Measurements from ENCODE around the gene EVX2. TPM values are rescaled to one million over a fixed set of nuclear protein-coding genes. Genes with fewer than 3 reads are reported as not detected.

Gene EVX2
- total RNA-seq, 1 donor from 2014 or later = not detected

DNA sequence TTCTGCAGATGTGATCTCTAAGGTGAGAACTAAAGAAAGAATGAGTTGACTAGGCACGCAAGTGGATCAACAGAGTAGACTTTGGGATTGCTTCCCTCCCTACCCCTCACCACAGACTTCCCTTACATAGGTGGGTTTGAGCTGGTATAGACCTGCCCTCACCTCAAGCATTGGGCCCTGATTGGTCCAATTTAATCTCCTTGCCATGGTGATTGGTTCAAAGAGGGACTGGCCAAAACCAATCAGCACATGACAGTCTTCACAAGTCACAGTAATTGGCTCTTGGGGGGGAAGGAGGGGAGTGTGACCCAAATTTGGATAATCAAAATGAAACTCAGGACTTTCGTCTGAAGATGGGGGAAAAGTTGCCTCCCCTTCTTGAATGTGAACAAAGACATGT, 45.1 kb downstream of the EVX2 start:
- Histone ChIP-seq H3K27ac (replicated peaks) (no peak overlapping the region), H3K27me3 (ENCODE audit: low read depth) (peaks cover 25% of the 10 kb centered on the region), H3K9me3 (replicated peaks) (no peaks in the 10 kb centered on the region), H3K4me1 (peaks cover 9% of the 10 kb centered on the region), H3K36me3 (no peaks in the 10 kb centered on the region), H3K4me3 (no peak overlapping the region)
- intact Hi-C loops (cut with micrococcal nuclease) = no loop called here
- no peak for DNase-seq
- TF ChIP-seq, protein P1, sequence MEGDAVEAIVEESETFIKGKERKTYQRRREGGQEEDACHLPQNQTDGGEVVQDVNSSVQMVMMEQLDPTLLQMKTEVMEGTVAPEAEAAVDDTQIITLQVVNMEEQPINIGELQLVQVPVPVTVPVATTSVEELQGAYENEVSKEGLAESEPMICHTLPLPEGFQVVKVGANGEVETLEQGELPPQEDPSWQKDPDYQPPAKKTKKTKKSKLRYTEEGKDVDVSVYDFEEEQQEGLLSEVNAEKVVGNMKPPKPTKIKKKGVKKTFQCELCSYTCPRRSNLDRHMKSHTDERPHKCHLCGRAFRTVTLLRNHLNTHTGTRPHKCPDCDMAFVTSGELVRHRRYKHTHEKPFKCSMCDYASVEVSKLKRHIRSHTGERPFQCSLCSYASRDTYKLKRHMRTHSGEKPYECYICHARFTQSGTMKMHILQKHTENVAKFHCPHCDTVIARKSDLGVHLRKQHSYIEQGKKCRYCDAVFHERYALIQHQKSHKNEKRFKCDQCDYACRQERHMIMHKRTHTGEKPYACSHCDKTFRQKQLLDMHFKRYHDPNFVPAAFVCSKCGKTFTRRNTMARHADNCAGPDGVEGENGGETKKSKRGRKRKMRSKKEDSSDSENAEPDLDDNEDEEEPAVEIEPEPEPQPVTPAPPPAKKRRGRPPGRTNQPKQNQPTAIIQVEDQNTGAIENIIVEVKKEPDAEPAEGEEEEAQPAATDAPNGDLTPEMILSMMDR (IDR thresholded peaks at IDR 0.05; ENCODE audit: borderline replicate concordance) = no peak

DNA sequence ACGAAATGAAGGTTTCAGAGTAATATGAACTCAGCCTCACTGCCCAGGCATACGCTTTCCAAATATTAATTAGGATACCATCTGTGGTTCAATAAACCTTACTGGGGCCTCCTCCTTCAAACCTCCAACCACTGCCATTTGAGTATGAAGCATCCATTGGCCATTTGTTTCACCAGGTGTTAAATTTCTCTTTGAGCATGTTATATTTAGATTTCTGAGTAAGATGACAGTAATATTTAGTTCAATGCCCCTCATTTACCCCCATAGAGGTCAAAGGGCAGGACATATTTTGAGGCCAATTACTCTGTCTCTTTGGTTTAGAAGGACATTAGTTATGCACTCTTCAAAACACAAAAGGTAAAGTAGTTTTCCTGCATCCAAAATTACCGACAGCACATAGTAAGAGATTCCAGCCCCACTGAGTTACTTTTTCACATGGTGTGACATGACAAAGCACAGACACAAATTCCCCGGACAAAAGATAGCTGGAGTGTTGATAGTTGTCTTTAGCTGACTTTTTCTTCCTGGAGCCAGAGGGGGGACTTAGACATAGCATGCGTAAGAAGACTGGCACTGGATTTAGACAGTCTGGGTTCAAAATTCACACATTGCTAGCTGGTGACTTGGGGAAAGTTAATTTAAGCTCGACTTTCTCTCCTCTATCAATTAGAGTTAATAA, 48.6 kb downstream of the EVX2 start:
- peaks cover 9% of the 10 kb centered on the region for H3K4me1 ChIP-seq
- no peaks in the 10 kb centered on the region for H3K9me3 ChIP-seq (replicated peaks)
- H3K27me3 ChIP-seq (ENCODE audit: low read depth) = peaks cover 11% of the 10 kb centered on the region
- intact Hi-C loops (cut with micrococcal nuclease) = no loop called here
- no peaks in the 10 kb centered on the region for H3K36me3 ChIP-seq
- H3K27ac ChIP-seq (replicated peaks) = peak overlapping the region; percentile 55
- no peak for DNase-seq
- no peak overlapping the region for H3K4me3 ChIP-seq
- TF ChIP-seq, protein P1 (IDR thresholded peaks at IDR 0.05; ENCODE audit: borderline replicate concordance) = no peak

DNA sequence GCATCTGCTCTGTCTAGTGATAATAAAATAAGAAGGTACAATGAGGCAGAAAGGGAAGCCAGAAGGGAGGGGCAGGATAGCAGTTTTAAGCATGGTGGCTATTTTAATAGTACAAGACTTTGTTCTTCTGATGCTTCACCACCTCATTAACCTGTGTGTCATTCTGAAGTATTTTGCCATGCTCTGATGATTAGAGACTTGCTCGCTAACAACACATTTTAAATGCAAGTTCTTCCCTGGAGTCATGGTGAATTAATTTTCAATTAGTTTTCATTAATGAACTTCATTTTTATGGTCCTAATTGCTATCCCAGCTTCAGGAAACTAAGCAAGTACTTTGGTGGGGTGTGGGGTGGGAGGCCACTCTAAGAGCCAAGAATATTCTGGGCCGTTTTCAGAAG, 56.0 kb downstream of the EVX2 start:
- TF ChIP-seq, protein P1 (IDR thresholded peaks at IDR 0.05; ENCODE audit: borderline replicate concordance) = no peak
- H3K27me3 ChIP-seq (ENCODE audit: low read depth) = peaks cover 51% of the 10 kb centered on the region
- intact Hi-C loops (cut with micrococcal nuclease) = no loop called here

More for the DNA sequence above, 56.0 kb downstream of the EVX2 start:
- H3K9me3 ChIP-seq (replicated peaks) = no peaks in the 10 kb centered on the region
- no peak overlapping the region for H3K27ac ChIP-seq (replicated peaks)
- DNase-seq = no peak
- no peaks in the 10 kb centered on the region for H3K36me3 ChIP-seq
- no peaks in the 10 kb centered on the region for H3K4me1 ChIP-seq
- no peak overlapping the region for H3K4me3 ChIP-seq

Other genes with a start within 250 kb of the EVX2 start
- 42.3 TPM for gene LNPK, start 81.7 kb downstream of the EVX2 start, total RNA-seq
- gene HOXD13, start 8.8 kb upstream of the EVX2 start, total RNA-seq = not detected
- gene HOXD12, start 15.8 kb upstream of the EVX2 start, total RNA-seq = not detected
- gene HOXD11, start 23.3 kb upstream of the EVX2 start, total RNA-seq = not detected
- gene HOXD10, start 32.8 kb upstream of the EVX2 start, total RNA-seq = not detected
- gene HOXD9, start 38.8 kb upstream of the EVX2 start, total RNA-seq = 0.16 TPM
- 0.14 TPM for gene HOXD8, start 45.7 kb upstream of the EVX2 start, total RNA-seq
- not detected for gene HOXD4, start 67.6 kb upstream of the EVX2 start, total RNA-seq
- not detected for gene HOXD3, start 73.3 kb upstream of the EVX2 start, total RNA-seq
- gene HOXD1, start 104.7 kb upstream of the EVX2 start, total RNA-seq = not detected
- 52.0 TPM for gene MTX2, start 185.5 kb upstream of the EVX2 start, total RNA-seq

Data from left ventricle myocardium inferior (tissue), 1 donor.